ENCODE measurements around the gene PTN. TPM values are rescaled to one million over a fixed set of nuclear protein-coding genes. Genes with fewer than 3 reads are reported as not detected.
"Not testable (repeated sequence)": the region's sequence is repeated elsewhere in the genome, so short reads cannot be mapped to it uniquely, and the experiment has no call there.

PTN gene
- total RNA-seq, 1 donor, result not detected

DNA sequence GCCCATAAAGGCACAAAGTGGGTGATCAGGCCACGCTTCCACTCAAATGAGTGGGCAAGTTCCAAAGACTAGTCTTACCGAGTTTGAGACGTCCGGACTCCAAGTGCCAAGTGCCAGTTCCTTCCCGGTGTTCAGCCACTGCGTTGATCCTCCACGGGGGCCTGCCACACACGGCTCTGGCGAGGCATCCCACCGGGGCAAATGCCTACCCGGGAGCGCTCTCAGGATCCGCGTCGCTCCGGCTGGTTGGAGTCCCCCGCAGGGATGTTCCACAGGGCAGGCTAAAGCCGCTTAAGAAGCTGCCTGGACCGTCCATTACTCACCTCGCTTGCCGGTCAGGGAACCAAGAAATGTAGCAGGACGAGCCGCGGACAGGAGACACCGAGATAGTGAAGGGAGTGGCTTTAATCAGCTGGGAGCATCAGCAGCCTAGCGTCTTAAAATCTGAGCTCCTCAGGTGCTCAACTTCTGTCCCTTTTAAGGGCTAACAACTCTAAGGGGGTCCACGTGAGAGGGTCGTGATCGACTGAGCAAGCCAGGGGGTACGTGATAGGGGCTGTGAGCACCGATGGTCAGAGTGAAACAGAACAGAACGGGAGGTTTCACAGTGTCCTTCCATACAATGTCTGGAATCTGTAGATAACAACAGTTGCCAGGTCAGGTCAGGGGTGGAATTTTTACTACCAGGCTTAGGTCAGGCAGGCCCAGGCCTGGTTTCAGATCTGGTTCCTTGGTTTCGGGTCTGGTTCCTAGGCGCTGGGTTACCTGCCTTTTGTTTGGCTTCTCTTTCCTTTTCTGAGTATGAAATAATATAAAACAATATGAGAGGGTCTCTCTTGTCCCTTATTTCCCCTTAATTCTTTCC is 75.3 kb downstream of the PTN start:
- not testable (repeated sequence) for DNase-seq (ENCODE audit: low read depth in 2 of 3, low spot score in 2 of 3)

DNA sequence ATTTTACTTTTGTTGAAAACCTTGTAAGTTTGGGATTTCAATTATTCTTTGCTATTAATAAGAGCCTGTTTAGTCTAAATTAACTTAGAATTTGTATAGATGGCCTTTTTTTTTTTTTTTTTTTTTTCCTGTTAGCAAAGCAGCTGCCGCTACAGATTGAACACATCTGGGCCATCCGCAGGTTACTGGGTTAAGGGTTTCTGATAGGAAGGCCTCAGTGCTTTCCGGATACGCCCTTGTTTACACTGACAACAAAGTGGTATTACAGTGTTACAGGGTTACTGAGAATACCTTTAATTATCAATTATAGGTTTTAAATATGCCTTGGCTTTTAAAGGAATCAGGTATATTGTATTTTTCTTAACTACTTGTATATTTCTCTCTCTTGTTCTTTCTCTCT is 76.8 kb downstream of the PTN start:
- DNase-seq (ENCODE audit: low read depth in 2 of 3, low spot score in 2 of 3), result no peak

DNA sequence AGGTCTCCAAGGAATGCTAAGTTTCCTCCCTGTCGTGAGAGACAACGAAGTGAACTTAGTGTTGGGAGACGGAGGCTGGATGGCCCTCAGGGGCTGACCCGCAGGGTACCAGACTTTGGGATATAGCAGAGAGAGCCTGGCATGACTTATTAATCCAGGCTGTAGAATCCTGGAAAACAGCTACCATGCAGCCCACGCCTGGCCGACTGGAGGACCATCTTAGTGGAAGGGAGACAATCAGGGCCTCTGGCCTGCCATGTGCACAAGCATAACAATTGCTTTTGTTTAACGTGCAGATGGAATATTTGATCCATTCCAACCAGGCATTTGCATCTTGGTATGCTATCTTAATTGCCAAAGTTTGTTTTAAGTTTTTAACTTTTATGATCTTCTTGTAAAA is 78.1 kb downstream of the PTN start:
- not testable (repeated sequence) for DNase-seq (ENCODE audit: low read depth in 2 of 3, low spot score in 2 of 3)

DNA sequence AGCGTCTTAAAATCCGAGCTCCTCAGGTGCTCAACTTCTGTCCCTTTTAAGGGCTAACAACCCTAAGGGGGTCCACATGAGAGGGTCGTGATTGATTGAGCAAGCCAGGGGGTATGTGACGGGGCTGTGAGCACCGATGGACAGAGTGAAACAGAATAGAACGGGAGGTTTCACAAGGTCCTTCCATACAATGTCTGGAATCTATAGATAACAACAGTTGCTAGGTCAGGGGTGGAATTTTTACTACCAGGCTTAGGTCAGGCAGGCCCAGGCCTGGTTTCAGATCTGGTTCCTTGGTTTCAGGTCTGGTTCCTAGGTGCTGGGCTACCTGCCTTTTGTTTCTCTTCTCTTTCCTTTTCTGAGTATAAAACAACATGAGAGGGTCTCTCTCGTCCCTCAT is 80.9 kb downstream of the PTN start:
- DNase-seq (ENCODE audit: low read depth in 2 of 3, low spot score in 2 of 3), result no peak

DNA sequence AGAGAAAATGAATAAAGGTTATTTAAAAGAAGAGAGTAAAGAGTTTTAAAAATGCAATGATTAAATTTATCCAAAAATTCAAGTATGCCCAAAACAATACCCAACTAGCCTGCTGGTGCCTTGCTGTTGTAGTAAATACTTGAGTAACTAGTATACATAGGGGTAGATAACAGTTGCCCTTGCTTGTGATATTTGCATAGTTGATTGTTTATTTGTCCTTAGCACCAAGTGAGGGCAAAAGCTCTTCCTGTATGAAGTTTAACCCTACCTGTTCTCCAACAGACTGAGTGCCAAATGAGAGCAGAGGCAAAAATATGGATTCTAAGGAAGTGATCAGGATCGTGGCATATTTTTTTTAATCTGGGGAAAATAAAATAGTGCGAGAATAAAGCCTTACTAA is 85.0 kb downstream of the PTN start:
- no peak for DNase-seq (ENCODE audit: low read depth in 2 of 3, low spot score in 2 of 3)

DNA sequence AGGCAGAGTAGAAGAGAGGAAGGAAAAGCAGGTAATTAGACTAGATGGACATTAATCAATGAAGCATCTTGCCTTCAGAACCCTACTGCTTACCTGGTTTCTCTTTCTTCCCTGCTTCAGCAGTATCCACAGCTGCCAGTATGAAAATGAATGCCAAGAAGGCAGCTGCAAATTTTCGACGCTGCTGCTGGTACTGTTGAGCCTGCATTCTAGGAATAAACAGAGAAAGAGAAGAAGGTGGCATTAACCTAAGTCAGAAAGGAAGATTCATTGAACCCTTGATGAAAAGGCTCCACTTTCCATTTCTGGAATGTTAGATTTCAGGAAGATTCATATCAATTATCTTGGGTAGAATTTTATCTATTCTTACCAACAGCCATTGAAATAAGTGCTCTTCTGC is 88.8 kb downstream of the PTN start:
- DNase-seq (ENCODE audit: low read depth in 2 of 3, low spot score in 2 of 3), result no peak

DNA sequence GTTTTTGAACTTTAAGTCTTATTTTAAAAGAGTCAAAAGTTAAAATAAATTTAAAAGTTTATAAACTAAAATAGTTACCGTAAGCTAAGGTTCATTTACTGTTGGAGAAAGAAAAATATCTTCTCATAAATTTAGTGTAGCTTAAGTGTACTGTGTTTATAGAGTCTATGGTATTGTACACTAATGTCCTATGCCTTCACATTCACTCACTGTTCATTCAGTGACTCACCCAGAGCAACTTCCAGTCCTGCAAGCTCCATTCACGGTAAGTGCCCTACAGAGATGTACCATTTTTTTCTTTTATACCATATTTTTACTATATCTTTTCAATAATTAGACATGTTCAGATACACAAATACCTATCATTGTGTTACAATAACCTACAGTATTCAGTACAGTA is 97.6 kb downstream of the PTN start:
- DNase-seq (ENCODE audit: low read depth in 2 of 3, low spot score in 2 of 3), result no peak

DNA sequence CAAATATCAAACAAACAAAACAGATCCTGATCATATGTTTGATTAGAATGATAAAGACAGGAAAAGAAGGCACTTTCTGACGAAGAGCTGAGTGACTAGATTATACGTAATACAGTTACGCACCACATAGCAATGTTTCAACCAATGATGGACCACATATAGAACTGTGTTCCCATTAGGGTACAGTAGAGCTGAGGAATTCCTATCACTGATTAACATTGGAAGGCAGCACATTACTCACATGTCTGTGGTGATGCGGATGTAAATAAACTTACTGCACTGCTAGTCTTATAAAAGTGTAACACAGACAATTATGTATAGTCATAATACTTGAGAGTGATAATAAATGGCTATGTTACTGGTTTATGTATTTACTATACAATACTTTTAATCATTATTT is 98.3 kb downstream of the PTN start:
- DNase-seq (ENCODE audit: low read depth in 2 of 3, low spot score in 2 of 3), result no peak

DNA sequence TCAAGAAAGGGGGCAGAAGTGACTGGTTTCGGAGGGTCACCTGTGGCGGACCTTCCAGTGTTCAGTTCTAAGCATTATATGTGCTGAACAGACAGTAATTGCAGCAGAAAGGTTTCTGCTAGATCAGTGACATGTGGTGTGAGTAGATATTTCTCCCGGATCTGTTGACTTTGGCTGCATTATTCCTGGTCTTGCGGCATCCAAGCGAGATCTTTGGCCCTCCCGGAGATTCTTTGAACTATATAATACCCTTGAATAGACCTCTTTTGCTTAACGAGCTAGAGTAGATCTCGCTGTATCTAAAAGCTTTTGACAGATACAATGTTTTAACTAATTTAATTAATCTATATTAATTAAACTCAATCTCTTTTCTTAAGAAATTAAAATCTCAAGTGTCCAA is 99.8 kb downstream of the PTN start:
- DNase-seq (ENCODE audit: low read depth in 2 of 3, low spot score in 2 of 3), result no peak

DNA sequence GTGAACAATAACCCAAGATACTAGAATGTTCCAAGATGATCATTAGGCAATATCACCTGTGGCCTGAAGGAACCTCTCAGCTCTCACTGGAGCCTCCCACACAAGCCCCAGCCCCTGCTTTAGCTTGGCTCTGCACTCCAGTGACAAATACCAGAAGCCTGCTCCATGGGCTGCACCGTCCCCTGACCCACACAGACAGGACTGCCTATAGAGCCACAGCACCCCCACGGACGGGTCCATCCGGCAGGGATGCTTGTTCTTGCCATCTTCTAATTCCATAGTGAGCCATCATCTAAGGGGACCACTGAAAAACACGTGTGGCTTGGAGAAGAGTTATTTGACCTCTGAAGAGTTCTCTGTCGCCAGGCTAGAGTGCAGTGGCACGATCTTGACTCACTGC is 100.9 kb downstream of the PTN start:
- no peak for DNase-seq (ENCODE audit: low read depth in 2 of 3, low spot score in 2 of 3)

DNA sequence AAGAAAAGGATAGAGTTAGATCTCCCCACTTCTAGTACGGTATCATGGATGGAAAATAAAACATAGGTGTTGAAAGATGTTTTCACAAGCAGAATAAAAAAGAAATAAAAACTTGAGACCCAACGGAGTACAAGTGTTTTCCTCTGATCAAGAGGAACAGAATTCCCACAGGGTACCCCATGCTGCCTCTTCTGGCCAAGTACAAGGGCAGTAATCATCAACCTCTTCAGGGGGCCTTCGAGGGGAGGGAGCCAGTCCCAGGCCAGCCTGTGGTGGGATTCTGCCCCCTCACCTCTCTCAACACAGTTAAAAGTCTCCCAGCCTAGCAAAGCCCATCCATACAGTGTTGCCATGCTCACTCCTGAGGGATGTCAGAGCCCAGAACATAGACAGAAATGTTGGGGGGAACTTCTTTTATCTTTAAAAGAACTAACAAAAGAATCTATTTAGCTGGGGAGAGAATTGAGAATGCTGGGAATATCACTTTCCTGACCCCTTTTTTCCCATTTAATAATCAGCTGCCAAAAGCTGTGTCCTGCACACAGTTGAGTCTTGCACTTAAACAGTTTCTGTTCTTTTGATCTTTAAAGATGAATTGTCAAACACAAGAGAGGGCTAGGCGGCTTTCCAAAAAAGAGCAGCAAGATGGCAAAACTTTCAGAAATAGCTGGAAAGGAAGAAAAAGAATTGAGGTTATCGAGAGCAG is 101.7 kb downstream of the PTN start:
- DNase-seq (ENCODE audit: low read depth in 2 of 3, low spot score in 2 of 3), result no peak

DNA sequence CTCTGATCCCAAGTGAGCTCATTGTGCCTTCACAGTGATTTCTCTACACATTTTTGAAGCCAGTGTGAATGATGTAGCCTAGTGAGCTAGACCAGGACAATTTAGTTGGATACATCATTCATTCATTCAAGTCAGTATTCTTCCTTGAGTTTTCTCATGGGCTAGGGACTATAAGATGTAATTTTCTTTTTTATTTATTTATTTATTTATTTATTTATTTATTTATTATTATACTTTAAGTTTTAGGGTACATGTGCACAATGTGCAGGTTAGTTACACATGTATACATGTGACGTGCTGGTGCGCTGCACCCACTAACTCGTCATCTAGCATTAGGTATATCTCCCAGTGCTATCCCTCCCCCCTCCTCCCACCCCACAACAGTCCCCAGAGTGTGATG is 104.3 kb downstream of the PTN start:
- not testable (repeated sequence) for DNase-seq (ENCODE audit: low read depth in 2 of 3, low spot score in 2 of 3)

DNA sequence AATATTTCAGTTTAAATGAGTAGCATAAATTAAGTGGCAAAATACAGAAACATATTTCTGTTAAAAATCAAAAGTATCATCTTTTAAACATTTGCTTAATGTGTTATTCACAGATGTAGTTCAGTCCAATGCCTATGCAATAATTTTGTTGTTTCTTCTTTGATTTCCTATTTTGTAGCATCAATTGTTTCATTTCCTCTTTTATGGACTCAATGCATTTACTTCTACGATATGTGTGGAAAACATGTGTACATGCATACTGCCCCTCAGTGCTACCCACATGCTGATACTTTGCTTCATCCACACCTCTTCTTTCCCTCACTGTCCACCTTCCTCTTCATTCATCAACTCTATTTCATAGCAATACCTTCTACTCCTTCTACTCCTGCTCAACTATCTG is 108.1 kb downstream of the PTN start:
- DNase-seq (ENCODE audit: low read depth in 2 of 3, low spot score in 2 of 3), result no peak

DNA sequence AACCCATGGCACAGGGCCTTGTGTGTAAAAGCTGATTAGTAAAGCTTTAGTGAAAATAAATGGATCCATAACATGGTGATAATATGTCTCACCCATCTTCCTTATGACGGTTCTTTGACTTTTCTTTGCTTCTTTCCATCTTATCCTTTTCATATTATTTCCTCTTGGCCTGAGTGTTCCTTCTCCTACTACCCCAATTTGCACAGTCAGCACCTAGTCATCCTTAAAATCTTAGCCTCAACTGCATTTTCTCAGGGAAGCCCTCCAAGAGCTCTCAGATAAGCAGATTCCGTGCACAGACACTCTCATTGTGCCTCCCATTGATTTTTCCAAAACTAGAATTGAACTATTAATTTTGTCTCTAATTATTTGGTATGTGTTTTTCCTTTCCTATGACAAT is 112.4 kb downstream of the PTN start:
- DNase-seq (ENCODE audit: low read depth in 2 of 3, low spot score in 2 of 3), result no peak

DNA sequence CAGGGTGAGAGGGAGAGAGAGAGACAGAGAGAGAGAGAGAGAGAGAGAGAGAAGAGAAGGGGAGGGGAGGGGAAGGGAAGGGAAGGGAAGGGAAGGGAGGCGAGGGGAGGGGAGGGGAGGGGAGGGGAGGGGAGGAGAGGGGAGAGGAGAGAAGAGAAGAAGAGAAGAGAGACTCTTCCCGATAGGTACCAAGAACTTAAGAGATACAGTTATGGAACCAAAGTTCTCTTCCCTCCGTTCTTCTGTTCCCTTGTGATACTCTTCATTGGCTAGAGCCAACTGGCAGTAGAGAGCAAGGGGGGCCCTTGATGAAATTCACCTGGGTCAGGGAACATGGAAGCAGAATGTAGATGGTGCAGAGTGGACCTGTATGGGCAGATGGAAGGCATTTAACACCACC is 122.1 kb downstream of the PTN start:
- DNase-seq (ENCODE audit: low read depth in 2 of 3, low spot score in 2 of 3), result no peak

DNA sequence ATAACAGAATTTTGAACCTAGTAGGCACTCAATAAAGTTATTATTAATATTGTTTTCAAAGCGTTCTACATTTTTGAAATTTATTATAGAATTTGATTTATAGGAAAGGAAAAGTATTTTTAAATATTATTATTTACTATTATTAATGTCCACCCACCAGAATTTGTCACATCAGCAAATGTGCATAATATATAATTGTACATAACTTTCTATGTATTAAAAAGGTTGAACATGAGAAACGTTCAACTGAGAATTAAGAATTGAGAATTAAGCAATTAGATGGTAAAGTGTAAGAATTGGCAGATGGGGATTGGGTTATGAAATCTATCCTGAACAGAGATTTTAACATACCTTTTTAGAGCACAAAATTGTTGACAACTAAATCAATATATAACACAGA is 129.8 kb downstream of the PTN start:
- DNase-seq (ENCODE audit: low read depth in 2 of 3, low spot score in 2 of 3), result no peak

DNA sequence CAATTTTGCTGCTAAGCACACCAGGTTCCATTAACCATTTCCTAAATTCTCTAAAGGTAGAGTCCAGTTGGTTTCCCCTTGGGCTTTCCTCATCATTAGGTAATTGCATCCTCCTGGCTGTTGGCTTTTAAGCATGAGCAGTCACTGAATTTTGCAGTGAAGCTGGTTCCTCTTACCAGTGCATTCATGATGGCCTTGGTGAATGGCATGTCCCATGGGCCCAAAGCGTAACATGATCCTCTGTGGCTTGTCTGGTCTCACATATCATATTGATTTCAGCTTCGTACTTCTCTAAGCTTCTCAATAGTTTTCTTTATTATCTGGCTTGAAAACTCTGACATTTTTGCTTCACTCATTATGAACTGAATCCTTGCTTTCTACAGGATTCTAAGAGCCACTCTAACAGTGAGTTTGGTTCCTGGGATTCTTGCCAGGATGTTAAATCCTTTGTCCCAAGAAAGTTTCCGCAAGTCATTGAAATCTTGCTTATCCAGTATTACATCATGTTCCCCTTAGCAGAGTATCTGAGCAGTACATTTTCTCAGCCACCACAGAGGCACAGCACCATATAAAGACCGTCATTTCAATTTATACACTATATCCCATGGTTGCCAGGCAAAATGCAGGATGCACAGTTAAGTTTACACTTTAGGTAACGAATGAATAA is 134.2 kb downstream of the PTN start:
- no peak for DNase-seq (ENCODE audit: low read depth in 2 of 3, low spot score in 2 of 3)

DNA sequence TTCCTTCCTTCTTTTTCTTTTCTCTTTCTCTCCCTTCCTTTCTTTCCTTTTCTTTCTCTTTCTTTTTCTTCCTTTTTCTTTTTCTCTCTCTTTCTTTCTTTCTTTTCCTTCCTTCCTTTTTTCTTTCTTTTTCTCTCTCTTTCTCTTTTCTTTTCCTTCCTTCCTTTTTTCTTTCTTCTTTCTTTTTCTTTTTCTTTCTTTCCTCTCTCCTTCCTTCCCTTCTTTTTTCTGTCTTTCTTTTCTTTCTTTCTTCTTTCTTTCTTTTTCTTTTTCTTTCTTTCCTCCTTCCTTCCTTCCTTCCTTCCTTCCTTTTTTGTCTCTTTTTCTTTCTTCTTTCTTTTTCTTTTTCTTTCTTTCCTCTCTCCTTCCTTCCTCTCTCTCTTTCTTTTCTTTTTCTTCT is 136.8 kb downstream of the PTN start:
- no peak for DNase-seq (ENCODE audit: low read depth in 2 of 3, low spot score in 2 of 3)

DNA sequence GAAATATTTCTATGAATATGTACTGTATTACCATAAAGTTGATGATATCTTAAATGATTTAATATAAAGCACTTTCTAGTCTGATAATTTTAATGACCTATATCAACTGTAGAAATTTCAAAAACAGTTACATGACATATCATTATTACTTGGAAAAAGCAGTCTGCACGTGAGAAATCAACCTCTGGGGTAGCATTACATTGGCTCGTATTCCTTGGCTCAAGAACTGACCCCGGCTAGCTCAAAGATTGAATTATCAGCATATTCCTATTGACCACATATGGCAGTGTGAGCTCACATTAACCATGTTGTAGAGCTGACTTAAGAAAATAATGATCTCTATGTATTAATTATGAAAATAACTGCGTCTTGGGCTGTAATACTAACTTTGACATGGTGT is 139.3 kb downstream of the PTN start:
- no peak for DNase-seq (ENCODE audit: low read depth in 2 of 3, low spot score in 2 of 3)

DNA sequence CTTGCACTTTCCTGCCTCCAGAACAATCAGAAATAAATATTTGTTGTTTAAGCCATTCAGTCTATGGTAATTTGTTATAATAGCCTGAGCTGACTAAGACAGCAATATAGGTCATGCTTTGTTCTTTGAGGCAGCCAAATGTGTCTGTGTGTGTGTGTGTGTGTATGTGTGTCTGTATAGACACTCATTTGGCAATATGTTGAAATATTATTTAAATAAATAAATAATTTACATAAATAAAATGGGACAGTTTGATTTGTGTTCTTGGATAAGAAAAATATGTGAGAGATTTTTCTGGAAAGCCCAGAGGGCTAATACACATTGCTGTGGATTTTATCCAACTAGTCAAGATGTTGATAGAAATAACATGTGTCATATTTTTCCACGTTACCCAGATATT is 140.2 kb downstream of the PTN start:
- no peak for DNase-seq (ENCODE audit: low read depth in 2 of 3, low spot score in 2 of 3)

DNA sequence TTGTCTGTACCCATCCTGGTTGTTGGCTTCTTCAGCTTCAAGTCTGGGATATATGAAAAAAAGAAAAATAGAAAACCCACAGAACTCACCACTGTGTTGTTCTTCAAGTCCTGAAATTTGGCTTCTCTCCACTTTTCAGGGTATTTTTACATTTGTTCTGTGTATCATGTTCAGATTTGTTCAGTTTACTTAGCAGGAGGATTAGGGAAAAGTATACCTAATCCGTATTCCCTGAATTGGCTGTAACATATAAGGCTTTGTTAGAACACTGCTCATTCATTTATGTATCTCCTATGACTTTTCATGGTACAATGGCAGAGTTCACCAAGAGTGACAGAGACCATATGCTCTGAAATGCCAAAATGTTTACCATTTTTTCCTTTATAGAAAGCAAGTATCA is 146.9 kb downstream of the PTN start:
- DNase-seq (ENCODE audit: low read depth in 2 of 3, low spot score in 2 of 3), result no peak

DNA sequence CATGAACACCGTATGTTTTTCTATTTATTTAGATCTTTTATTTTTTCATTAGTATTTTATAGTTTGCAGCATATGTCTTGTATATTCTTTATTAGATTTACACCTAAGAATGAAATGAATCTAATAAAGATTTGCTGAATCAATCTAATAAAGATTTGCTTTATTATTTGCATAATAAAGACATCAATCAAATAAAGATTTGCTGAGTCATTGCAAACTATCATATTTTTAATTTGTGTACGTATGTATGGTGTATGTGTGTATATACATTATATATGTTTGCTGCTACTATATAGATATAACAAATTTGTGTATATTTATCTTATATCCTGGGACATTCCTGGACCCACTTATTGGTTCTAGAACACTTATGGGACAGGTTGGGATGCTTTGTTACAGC is 147.5 kb downstream of the PTN start:
- no peak for DNase-seq (ENCODE audit: low read depth in 2 of 3, low spot score in 2 of 3)
